Measurements from ENCODE around the gene MLLT3.

Gene MLLT3

DNA sequence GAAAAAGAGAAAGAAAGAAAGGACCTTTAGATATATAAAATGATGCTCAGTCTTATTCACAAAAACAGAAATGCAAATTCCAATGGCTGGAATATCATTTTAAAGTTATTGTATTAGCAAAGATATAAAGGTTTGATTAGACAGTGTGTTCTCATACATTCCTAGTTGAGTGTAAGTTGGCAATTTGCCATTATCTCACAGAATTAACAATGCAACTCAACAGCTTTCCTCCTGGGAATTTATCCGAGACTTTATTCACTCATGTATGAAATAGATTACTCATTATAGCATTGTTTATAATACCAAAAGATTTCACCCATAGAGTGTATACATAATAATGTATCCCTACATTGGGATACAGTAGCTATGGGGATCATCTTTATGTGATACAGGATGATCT lies 27.1 kb upstream of the MLLT3 start:
- POLR2A ChIA-PET (ENCODE audit: low non-redundant PET), result no interaction called here
- H3K27ac ChIP-seq, result no peak overlapping the region
- CTCF ChIA-PET, result no interaction called here
- TF ChIP-seq, protein P1, sequence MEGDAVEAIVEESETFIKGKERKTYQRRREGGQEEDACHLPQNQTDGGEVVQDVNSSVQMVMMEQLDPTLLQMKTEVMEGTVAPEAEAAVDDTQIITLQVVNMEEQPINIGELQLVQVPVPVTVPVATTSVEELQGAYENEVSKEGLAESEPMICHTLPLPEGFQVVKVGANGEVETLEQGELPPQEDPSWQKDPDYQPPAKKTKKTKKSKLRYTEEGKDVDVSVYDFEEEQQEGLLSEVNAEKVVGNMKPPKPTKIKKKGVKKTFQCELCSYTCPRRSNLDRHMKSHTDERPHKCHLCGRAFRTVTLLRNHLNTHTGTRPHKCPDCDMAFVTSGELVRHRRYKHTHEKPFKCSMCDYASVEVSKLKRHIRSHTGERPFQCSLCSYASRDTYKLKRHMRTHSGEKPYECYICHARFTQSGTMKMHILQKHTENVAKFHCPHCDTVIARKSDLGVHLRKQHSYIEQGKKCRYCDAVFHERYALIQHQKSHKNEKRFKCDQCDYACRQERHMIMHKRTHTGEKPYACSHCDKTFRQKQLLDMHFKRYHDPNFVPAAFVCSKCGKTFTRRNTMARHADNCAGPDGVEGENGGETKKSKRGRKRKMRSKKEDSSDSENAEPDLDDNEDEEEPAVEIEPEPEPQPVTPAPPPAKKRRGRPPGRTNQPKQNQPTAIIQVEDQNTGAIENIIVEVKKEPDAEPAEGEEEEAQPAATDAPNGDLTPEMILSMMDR (conservative IDR thresholded peaks at IDR 0.05; ENCODE audit: low read depth), result no peak
- DNase-seq (ENCODE audit: low spot score), result no peak

GRCh38 chr9:20646656-20647055 lies 24.4 kb upstream of the MLLT3 start:
- DNase-seq (ENCODE audit: low spot score), result no peak
- TF ChIP-seq, protein P1 (conservative IDR thresholded peaks at IDR 0.05; ENCODE audit: low read depth), result no peak
- no peak overlapping the region for H3K27ac ChIP-seq
- CTCF ChIA-PET, result interaction anchor here (0.6 kb wide), 2 partner anchors 32 to 229 kb away, joined by 3 read pairs; no protein-coding TSS in a partner anchor
- POLR2A ChIA-PET (ENCODE audit: low non-redundant PET), result no interaction called here

- CTCF ChIA-PET, result interaction anchor here (0.6 kb wide), 1 partner anchor 277 kb away, joined by 3 read pairs; no protein-coding TSS in a partner anchor
- no peak for DNase-seq (ENCODE audit: low spot score)
- no peak overlapping the region for H3K27ac ChIP-seq
- POLR2A ChIA-PET (ENCODE audit: low non-redundant PET), result no interaction called here
- TF ChIP-seq, protein P1 (conservative IDR thresholded peaks at IDR 0.05; ENCODE audit: low read depth), result no peak
Observed at GRCh38 chr9:20643660-20644059, 21.4 kb upstream of the MLLT3 start.

- no peak for DNase-seq (ENCODE audit: low spot score)
- TF ChIP-seq, protein P1 (conservative IDR thresholded peaks at IDR 0.05; ENCODE audit: low read depth), result no peak
- ChIA-PET POLR2A (ENCODE audit: low non-redundant PET) (no interaction called here), CTCF (interaction anchor here (0.7 kb wide), 2 partner anchors 74 to 179 kb away, joined by 3 to 4 read pairs; no protein-coding TSS in a partner anchor)
- no peak overlapping the region for H3K27ac ChIP-seq
Observed at GRCh38 chr9:20642045-20642444, 19.7 kb upstream of the MLLT3 start.

GRCh38 chr9:20640331-20641187 lies 18.3 kb upstream of the MLLT3 start:
- TF ChIP-seq, protein P1 (conservative IDR thresholded peaks at IDR 0.05; ENCODE audit: low read depth), result no peak
- POLR2A ChIA-PET (ENCODE audit: low non-redundant PET), result no interaction called here
- CTCF ChIA-PET, result no interaction called here
- H3K27ac ChIP-seq, result no peak overlapping the region
- DNase-seq (ENCODE audit: low spot score), result peak; percentile 60

DNA sequence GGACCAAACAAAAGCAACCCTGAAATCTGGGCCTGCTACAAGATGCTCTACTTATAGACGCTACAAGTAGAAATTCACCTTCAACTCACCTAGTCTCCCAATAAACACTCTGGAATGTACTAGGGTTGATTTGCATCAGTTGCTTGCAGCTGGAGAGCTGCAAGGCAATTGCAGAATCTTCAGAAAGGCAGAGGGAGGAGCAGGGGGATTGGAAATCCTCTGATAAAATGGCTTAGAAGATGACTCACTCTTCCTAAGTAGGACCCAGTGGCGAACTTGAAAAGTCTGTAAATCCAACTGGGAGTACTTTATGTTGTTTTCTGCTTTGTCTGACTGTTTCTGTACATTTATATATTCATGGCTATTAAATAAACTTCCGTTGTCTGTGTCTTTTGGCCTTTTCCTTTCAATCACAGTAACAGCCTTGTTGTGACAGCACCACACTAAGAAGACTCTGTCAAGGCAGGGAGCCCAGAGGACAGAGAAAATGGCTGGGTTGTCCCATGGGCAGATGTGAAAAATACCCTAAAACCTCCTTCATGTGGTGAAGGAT lies 14.7 kb upstream of the MLLT3 start:
- TF ChIP-seq, protein P1 (conservative IDR thresholded peaks at IDR 0.05; ENCODE audit: low read depth), result no peak
- H3K27ac ChIP-seq, result no peak overlapping the region
- CTCF ChIA-PET, result interaction anchor here (0.6 to 1.0 kb wide), 2 partner anchors 12 to 304 kb away, joined by 3 read pairs; no protein-coding TSS in a partner anchor
- no peak for DNase-seq (ENCODE audit: low spot score)
- POLR2A ChIA-PET (ENCODE audit: low non-redundant PET), result no interaction called here
